HEK293 (cell line): Measurements from ENCODE around the gene PNPO.

Experiments used
- BCL11A ChIP-seq: fragments of 450-650 bp; formaldehyde crosslinking; IDR thresholded peaks from 2 replicates; pipeline ENCODE4 v1.5.1; 2016; ENCODE audit warnings: low read depth, missing biosample characterization, missing genetic modification characterization
- FEZF1 ChIP-seq: fragments of 450-650 bp; formaldehyde crosslinking; IDR thresholded peaks from 2 replicates; pipeline ENCODE4 v1.5.1; 2016; ENCODE audit warnings: missing biosample characterization, missing genetic modification characterization
- GLIS1 ChIP-seq: fragments of 450-650 bp; formaldehyde crosslinking; IDR thresholded peaks from 2 replicates; pipeline ENCODE4 v1.5.1; 2016; ENCODE audit warnings: missing biosample characterization, missing genetic modification characterization
- IKZF3 ChIP-seq: fragments of 450-650 bp; IDR thresholded peaks from 2 replicates; pipeline ENCODE4 v1.5.0; 2018; ENCODE audit warnings: missing biosample characterization, mild to moderate bottlenecking, missing genetic modification characterization, moderate library complexity
- SCRT1 ChIP-seq: fragments of 450-650 bp; formaldehyde crosslinking; IDR thresholded peaks from 2 replicates; pipeline ENCODE4 v1.5.1; 2016; ENCODE audit warnings: missing biosample characterization, missing genetic modification characterization, borderline replicate concordance
- SP7 ChIP-seq: fragments of 450-650 bp; formaldehyde crosslinking; IDR thresholded peaks from 2 replicates; pipeline ENCODE4 v1.5.1; 2016; ENCODE audit warnings: missing biosample characterization, missing genetic modification characterization
- TRIM28 ChIP-seq: IDR thresholded peaks from 2 replicates; pipeline ENCODE4 v1.6.1; 2011; ENCODE audit warnings: low read length, control low read depth, borderline replicate concordance
- ZEB2 ChIP-seq: fragments of 450-650 bp; formaldehyde crosslinking; IDR thresholded peaks from 2 replicates; pipeline ENCODE4 v1.5.1; 2016; ENCODE audit warnings: missing biosample characterization, missing genetic modification characterization
- ZFP3 ChIP-seq: fragments of 450-650 bp; formaldehyde crosslinking; IDR thresholded peaks from 2 replicates; pipeline ENCODE4 v1.5.1; 2016; ENCODE audit warnings: low read depth, missing biosample characterization, missing genetic modification characterization
- ZNF112 ChIP-seq: fragments of 450-650 bp; formaldehyde crosslinking; IDR thresholded peaks from 2 replicates; pipeline ENCODE4 v1.5.0; 2017; ENCODE audit warnings: missing biosample characterization, missing genetic modification characterization
- ZNF121 ChIP-seq: fragments of 450-650 bp; formaldehyde crosslinking; IDR thresholded peaks from 2 replicates; pipeline ENCODE4 v1.5.1; 2016; ENCODE audit warnings: missing biosample characterization, missing genetic modification characterization
- ZNF132 ChIP-seq: fragments of 450-650 bp; formaldehyde crosslinking; IDR thresholded peaks from 2 replicates; pipeline ENCODE4 v1.5.1; 2017; ENCODE audit warnings: missing biosample characterization, missing genetic modification characterization, borderline replicate concordance
- ZNF2 ChIP-seq: fragments of 450-650 bp; formaldehyde crosslinking; IDR thresholded peaks from 2 replicates; pipeline ENCODE4 v1.5.1; 2016; ENCODE audit warnings: missing biosample characterization, missing genetic modification characterization
- ZNF211 ChIP-seq: fragments of 450-650 bp; formaldehyde crosslinking; IDR thresholded peaks from 2 replicates; pipeline ENCODE4 v1.5.1; 2016; ENCODE audit warnings: low read depth, missing biosample characterization, missing genetic modification characterization
- ZNF214 ChIP-seq: fragments of 450-650 bp; formaldehyde crosslinking; IDR thresholded peaks from 2 replicates; pipeline ENCODE4 v1.5.1; 2017; ENCODE audit warnings: missing biosample characterization, mild to moderate bottlenecking, missing genetic modification characterization, borderline replicate concordance
- ZNF239 ChIP-seq: fragments of 450-650 bp; formaldehyde crosslinking; IDR thresholded peaks from 2 replicates; pipeline ENCODE4 v1.5.1; 2016; ENCODE audit warnings: missing biosample characterization, missing genetic modification characterization
- ZNF292 ChIP-seq: fragments of 450-650 bp; formaldehyde crosslinking; IDR thresholded peaks from 2 replicates; pipeline ENCODE4 v1.5.1; 2016; ENCODE audit warnings: low read depth, missing biosample characterization, missing genetic modification characterization, borderline replicate concordance
- ZNF335 ChIP-seq: fragments of 450-650 bp; formaldehyde crosslinking; conservative IDR thresholded peaks from 2 replicates; pipeline ENCODE4 v1.5.1; 2016; ENCODE audit warnings: missing biosample characterization, missing genetic modification characterization
- ZNF341 ChIP-seq: fragments of 450-650 bp; formaldehyde crosslinking; IDR thresholded peaks from 2 replicates; pipeline ENCODE4; 2016; ENCODE audit warnings: low read depth, missing biosample characterization, missing genetic modification characterization
- ZNF423 ChIP-seq: fragments of 450-650 bp; formaldehyde crosslinking; IDR thresholded peaks from 2 replicates; pipeline ENCODE4 v1.5.1; 2016; ENCODE audit warnings: missing biosample characterization, missing genetic modification characterization
- ZNF48 ChIP-seq: fragments of 450-650 bp; formaldehyde crosslinking; IDR thresholded peaks from 2 replicates; pipeline ENCODE4 v1.5.1; 2016; ENCODE audit warnings: missing biosample characterization, missing genetic modification characterization
- ZNF548 ChIP-seq: fragments of 450-650 bp; formaldehyde crosslinking; IDR thresholded peaks from 2 replicates; pipeline ENCODE4 v1.5.1; 2016; ENCODE audit warnings: missing biosample characterization, missing genetic modification characterization
- ZNF624 ChIP-seq: fragments of 450-650 bp; formaldehyde crosslinking; IDR thresholded peaks from 2 replicates; pipeline ENCODE4 v1.5.1; 2017; ENCODE audit warnings: missing biosample characterization, missing genetic modification characterization
- ZNF629 ChIP-seq: fragments of 450-650 bp; formaldehyde crosslinking; IDR thresholded peaks from 2 replicates; pipeline ENCODE4 v1.5.1; 2017; ENCODE audit warnings: missing biosample characterization, missing genetic modification characterization
- ZNF664 ChIP-seq: fragments of 450-650 bp; formaldehyde crosslinking; IDR thresholded peaks from 2 replicates; pipeline ENCODE4 v1.5.1; 2016; ENCODE audit warnings: missing biosample characterization, missing genetic modification characterization
- ZSCAN16 ChIP-seq: fragments of 450-650 bp; formaldehyde crosslinking; IDR thresholded peaks from 2 replicates; pipeline ENCODE4 v1.5.1; 2016; ENCODE audit warnings: missing biosample characterization, missing genetic modification characterization
- TF ChIP-seq, protein P1 (sequence below): fragments of 450-650 bp; formaldehyde crosslinking; IDR thresholded peaks from 2 replicates; pipeline ENCODE4 v1.5.1; 2017; ENCODE audit warnings: missing biosample characterization, missing genetic modification characterization
- TF ChIP-seq, protein P2 (sequence below): fragments of 450-650 bp; formaldehyde crosslinking; IDR thresholded peaks from 2 replicates; pipeline ENCODE4 v1.5.1; 2016; ENCODE audit warnings: missing biosample characterization, missing genetic modification characterization
- TF ChIP-seq, protein P3 (sequence below): fragments of 450-650 bp; formaldehyde crosslinking; conservative IDR thresholded peaks from 2 replicates; pipeline ENCODE4 v1.5.1; 2016; ENCODE audit warnings: low read depth, missing biosample characterization, missing genetic modification characterization
- TF ChIP-seq, protein P4 (sequence below): fragments of 450-650 bp; formaldehyde crosslinking; IDR thresholded peaks from 2 replicates; pipeline ENCODE4 v1.5.1; 2017; ENCODE audit warnings: missing biosample characterization, missing genetic modification characterization

PNPO gene

DNA sequence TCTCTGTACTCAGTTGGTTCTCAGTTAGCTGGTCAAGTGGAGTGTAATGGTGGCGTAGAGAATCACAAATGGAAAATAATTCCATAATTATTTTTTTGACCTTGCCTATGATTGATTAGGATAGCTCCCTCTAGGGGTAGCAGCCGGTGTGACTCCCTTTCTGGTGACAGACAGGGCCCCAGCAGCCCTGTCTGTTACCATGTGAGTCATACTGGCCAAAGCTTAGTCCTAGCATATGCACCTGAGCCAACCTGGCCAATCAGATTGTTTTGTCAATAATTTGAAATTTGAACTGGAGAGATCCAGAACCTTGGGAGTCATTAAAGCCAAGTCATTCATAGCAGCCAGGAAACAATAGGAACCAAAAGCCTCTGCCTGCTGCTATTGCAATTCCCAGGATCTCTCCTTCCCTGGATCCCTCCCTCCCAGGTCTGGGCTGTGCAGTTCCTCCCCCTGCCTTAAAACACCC lies 5.6 kb downstream of the PNPO start (continued):
- TF ChIP-seq ZNF341 (tag by site-specific recombination) (peak; percentile 61), ZNF335 (tag by site-specific recombination) (0 out of 2 replicates have a peak, but pooled peaks have one; percentile 26), ZEB2 (tag by site-specific recombination) (peak; percentile 59; the same call in 1 of the 2 replicates), ZNF214 (tag by site-specific recombination) (no peak), ZNF112 (no peak), ZNF48 (tag by site-specific recombination) (no peak), ZNF664 (tag by site-specific recombination) (no peak), ZNF629 (0 out of 2 replicates have a peak, but pooled peaks have one; percentile 10), ZNF423 (tag by site-specific recombination) (no peak), TRIM28 (no peak), GLIS1 (tag by site-specific recombination) (no peak), ZNF121 (tag by site-specific recombination) (no peak), SP7 (tag by site-specific recombination) (no peak; the same call in 1 of the 2 replicates), ZNF211 (tag by site-specific recombination) (no peak), ZNF624 (tag by site-specific recombination) (no peak), ZFP3 (no peak), FEZF1 (tag by site-specific recombination) (no peak), ZNF2 (tag by site-specific recombination) (no peak), ZNF132 (tag by site-specific recombination) (no peak), SCRT1 (tag by site-specific recombination) (no peak), IKZF3 (tag by site-specific recombination) (no peak), ZNF239 (tag by site-specific recombination) (no peak), ZNF292 (tag by site-specific recombination) (no peak), ZNF548 (no peak), BCL11A (tag by site-specific recombination) (no peak), ZSCAN16 (no peak)
- TF ChIP-seq, protein P1, sequence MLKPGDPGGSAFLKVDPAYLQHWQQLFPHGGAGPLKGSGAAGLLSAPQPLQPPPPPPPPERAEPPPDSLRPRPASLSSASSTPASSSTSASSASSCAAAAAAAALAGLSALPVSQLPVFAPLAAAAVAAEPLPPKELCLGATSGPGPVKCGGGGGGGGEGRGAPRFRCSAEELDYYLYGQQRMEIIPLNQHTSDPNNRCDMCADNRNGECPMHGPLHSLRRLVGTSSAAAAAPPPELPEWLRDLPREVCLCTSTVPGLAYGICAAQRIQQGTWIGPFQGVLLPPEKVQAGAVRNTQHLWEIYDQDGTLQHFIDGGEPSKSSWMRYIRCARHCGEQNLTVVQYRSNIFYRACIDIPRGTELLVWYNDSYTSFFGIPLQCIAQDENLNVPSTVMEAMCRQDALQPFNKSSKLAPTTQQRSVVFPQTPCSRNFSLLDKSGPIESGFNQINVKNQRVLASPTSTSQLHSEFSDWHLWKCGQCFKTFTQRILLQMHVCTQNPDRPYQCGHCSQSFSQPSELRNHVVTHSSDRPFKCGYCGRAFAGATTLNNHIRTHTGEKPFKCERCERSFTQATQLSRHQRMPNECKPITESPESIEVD = no peak
- TF ChIP-seq, protein P2, sequence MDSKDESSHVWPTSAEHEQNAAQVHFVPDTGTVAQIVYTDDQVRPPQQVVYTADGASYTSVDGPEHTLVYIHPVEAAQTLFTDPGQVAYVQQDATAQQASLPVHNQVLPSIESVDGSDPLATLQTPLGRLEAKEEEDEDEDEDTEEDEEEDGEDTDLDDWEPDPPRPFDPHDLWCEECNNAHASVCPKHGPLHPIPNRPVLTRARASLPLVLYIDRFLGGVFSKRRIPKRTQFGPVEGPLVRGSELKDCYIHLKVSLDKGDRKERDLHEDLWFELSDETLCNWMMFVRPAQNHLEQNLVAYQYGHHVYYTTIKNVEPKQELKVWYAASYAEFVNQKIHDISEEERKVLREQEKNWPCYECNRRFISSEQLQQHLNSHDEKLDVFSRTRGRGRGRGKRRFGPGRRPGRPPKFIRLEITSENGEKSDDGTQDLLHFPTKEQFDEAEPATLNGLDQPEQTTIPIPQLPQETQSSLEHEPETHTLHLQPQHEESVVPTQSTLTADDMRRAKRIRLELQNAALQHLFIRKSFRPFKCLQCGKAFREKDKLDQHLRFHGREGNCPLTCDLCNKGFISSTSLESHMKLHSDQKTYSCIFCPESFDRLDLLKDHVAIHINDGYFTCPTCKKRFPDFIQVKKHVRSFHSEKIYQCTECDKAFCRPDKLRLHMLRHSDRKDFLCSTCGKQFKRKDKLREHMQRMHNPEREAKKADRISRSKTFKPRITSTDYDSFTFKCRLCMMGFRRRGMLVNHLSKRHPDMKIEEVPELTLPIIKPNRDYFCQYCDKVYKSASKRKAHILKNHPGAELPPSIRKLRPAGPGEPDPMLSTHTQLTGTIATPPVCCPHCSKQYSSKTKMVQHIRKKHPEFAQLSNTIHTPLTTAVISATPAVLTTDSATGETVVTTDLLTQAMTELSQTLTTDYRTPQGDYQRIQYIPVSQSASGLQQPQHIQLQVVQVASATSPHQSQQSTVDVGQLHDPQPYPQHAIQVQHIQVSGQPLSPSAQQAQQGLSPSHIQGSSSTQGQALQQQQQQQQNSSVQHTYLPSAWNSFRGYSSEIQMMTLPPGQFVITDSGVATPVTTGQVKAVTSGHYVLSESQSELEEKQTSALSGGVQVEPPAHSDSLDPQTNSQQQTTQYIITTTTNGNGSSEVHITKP (tag by site-specific recombination) = no peak
- TF ChIP-seq, protein P3, sequence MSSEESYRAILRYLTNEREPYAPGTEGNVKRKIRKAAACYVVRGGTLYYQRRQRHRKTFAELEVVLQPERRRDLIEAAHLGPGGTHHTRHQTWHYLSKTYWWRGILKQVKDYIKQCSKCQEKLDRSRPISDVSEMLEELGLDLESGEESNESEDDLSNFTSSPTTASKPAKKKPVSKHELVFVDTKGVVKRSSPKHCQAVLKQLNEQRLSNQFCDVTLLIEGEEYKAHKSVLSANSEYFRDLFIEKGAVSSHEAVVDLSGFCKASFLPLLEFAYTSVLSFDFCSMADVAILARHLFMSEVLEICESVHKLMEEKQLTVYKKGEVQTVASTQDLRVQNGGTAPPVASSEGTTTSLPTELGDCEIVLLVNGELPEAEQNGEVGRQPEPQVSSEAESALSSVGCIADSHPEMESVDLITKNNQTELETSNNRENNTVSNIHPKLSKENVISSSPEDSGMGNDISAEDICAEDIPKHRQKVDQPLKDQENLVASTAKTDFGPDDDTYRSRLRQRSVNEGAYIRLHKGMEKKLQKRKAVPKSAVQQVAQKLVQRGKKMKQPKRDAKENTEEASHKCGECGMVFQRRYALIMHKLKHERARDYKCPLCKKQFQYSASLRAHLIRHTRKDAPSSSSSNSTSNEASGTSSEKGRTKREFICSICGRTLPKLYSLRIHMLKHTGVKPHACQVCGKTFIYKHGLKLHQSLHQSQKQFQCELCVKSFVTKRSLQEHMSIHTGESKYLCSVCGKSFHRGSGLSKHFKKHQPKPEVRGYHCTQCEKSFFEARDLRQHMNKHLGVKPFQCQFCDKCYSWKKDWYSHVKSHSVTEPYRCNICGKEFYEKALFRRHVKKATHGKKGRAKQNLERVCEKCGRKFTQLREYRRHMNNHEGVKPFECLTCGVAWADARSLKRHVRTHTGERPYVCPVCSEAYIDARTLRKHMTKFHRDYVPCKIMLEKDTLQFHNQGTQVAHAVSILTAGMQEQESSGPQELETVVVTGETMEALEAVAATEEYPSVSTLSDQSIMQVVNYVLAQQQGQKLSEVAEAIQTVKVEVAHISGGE = no peak
- TF ChIP-seq, protein P4, sequence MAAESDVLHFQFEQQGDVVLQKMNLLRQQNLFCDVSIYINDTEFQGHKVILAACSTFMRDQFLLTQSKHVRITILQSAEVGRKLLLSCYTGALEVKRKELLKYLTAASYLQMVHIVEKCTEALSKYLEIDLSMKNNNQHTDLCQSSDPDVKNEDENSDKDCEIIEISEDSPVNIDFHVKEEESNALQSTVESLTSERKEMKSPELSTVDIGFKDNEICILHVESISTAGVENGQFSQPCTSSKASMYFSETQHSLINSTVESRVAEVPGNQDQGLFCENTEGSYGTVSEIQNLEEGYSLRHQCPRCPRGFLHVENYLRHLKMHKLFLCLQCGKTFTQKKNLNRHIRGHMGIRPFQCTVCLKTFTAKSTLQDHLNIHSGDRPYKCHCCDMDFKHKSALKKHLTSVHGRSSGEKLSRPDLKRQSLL (tag by site-specific recombination) = peak; percentile 55; the same call in 1 of the 2 replicates
